Neutrophil (primary cell): ENCODE data around the gene SYNE3.

Experiments used
- H3K27ac ChIP-seq: fragments of 200-600 bp; sonication (generic); 2 replicates; pipeline ENCODE4 v1.5.1; 2016; ENCODE audit warnings: mild to moderate bottlenecking, moderate library complexity
- H3K27me3 ChIP-seq: fragments of 200-600 bp; sonication (generic); 2 replicates; pipeline ENCODE4 v1.6.0; 2016; ENCODE audit warnings: mild to moderate bottlenecking
- H3K36me3 ChIP-seq: fragments of 200-600 bp; sonication (generic); 2 replicates; pipeline ENCODE4 v1.5.1; 2017
- H3K4me1 ChIP-seq, 2 experiments: fragments of 200-600 bp in 1 of 2; sonication (generic) in 1 of 2; 1 replicate in 1 of 2; 2 replicates in 1 of 2; pipeline versions ENCODE4 v1.5.1 to v1.6.1; 2013 to 2016; ENCODE audit warnings: low read depth in 1 of 2, low read length in 1 of 2, mild to moderate bottlenecking in 1 of 2, moderate library complexity in 1 of 2; ENCODE audit not compliant: control insufficient read depth in 1 of 2, insufficient read depth in 1 of 2
- H3K4me3 ChIP-seq, 2 experiments: fragments of 200-600 bp in 1 of 2; sonication (generic) in 1 of 2; 1 replicate in 1 of 2; 2 replicates in 1 of 2; pipeline ENCODE4 v1.5.1; 2013 to 2016; ENCODE audit warnings: low read depth in 1 of 2, low read length in 1 of 2, mild to moderate bottlenecking in 1 of 2, moderate library complexity in 1 of 2
- H3K9me3 ChIP-seq: fragments of 200-600 bp; sonication (generic); 2 replicates; pipeline ENCODE4 v1.5.1; 2016
- TF ChIP-seq, protein P1 (sequence below): fragments of 200-600 bp; sonication (generic); IDR thresholded peaks from 2 replicates; pipeline ENCODE4 v1.5.1; 2016; ENCODE audit warnings: antibody characterized with exemption

SYNE3 gene

GRCh38 chr14:95559203-95559602 is 42.8 kb upstream of the SYNE3 start:
- H3K36me3 ChIP-seq = no peaks in the 10 kb centered on the region
- TF ChIP-seq, protein P1, sequence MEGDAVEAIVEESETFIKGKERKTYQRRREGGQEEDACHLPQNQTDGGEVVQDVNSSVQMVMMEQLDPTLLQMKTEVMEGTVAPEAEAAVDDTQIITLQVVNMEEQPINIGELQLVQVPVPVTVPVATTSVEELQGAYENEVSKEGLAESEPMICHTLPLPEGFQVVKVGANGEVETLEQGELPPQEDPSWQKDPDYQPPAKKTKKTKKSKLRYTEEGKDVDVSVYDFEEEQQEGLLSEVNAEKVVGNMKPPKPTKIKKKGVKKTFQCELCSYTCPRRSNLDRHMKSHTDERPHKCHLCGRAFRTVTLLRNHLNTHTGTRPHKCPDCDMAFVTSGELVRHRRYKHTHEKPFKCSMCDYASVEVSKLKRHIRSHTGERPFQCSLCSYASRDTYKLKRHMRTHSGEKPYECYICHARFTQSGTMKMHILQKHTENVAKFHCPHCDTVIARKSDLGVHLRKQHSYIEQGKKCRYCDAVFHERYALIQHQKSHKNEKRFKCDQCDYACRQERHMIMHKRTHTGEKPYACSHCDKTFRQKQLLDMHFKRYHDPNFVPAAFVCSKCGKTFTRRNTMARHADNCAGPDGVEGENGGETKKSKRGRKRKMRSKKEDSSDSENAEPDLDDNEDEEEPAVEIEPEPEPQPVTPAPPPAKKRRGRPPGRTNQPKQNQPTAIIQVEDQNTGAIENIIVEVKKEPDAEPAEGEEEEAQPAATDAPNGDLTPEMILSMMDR = no peak
- no peak overlapping the region for H3K27ac ChIP-seq
- H3K4me1 ChIP-seq = no peaks in the 10 kb centered on the region
- no peak overlapping the region for H3K4me3 ChIP-seq
- H3K9me3 ChIP-seq = no peaks in the 10 kb centered on the region
- H3K27me3 ChIP-seq = peaks cover 15% of the 10 kb centered on the region

DNA sequence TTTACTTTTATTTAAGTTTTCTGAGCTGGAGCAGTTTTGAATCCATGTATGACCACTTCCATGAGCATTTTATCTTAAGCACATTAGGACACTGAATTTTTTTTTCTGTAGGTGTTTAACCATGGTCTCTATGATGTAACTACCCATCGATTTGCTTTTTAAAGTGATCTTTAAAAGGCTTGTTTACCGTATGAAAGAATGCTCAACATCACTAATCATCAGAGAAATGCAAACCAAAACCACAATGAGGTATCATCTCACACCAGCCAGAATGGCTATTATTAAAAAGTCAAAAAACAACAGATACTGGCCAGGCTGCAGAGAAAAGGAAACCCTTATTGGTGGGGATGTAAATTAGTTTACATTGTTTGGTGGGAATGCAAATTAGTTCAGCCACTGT is 41.4 kb upstream of the SYNE3 start:
- no peak overlapping the region for H3K27ac ChIP-seq
- no peaks in the 10 kb centered on the region for H3K9me3 ChIP-seq
- TF ChIP-seq, protein P1 = no peak
- H3K27me3 ChIP-seq = peaks cover 15% of the 10 kb centered on the region
- no peak overlapping the region for H3K4me3 ChIP-seq
- no peaks in the 10 kb centered on the region for H3K36me3 ChIP-seq
- no peaks in the 10 kb centered on the region for H3K4me1 ChIP-seq

GRCh38 chr14:95557291-95557690 is 40.8 kb upstream of the SYNE3 start:
- no peaks in the 10 kb centered on the region for H3K36me3 ChIP-seq
- no peak overlapping the region for H3K4me3 ChIP-seq
- H3K27me3 ChIP-seq = peaks cover 15% of the 10 kb centered on the region
- H3K9me3 ChIP-seq = no peaks in the 10 kb centered on the region
- no peaks in the 10 kb centered on the region for H3K4me1 ChIP-seq
- no peak overlapping the region for H3K27ac ChIP-seq
- TF ChIP-seq, protein P1 = no peak

DNA sequence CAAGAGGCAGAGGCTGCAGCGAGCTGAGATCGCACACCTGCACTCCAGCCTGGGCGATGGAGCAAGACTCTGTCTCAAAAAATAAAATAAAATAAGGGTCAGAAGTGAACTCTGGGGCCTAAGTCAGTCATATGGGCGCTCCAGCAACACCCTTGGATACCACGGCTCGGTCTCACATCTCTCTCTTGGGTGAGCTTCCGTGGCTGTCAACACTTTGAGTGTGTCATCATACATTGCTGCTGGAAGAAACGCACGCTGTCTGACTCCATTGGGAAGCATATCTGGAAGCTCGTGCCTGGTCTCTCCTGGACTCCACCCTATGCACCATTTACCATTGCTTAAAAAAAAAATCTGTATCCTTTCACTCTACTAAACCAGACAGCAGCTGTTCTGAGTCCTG is 38.6 kb upstream of the SYNE3 start:
- Histone ChIP-seq H3K27me3 (no peaks in the 10 kb centered on the region), H3K36me3 (no peaks in the 10 kb centered on the region), H3K4me3 (no peak overlapping the region), H3K9me3 (no peaks in the 10 kb centered on the region), H3K27ac (no peak overlapping the region), H3K4me1 (no peaks in the 10 kb centered on the region)
- TF ChIP-seq, protein P1 = no peak

GRCh38 chr14:95553141-95553540 is 36.7 kb upstream of the SYNE3 start:
- Histone ChIP-seq H3K9me3 (no peaks in the 10 kb centered on the region), H3K36me3 (no peaks in the 10 kb centered on the region), H3K4me3 (no peak overlapping the region), H3K27me3 (no peaks in the 10 kb centered on the region), H3K27ac (no peak overlapping the region), H3K4me1 (no peaks in the 10 kb centered on the region)
- TF ChIP-seq, protein P1 = no peak

DNA sequence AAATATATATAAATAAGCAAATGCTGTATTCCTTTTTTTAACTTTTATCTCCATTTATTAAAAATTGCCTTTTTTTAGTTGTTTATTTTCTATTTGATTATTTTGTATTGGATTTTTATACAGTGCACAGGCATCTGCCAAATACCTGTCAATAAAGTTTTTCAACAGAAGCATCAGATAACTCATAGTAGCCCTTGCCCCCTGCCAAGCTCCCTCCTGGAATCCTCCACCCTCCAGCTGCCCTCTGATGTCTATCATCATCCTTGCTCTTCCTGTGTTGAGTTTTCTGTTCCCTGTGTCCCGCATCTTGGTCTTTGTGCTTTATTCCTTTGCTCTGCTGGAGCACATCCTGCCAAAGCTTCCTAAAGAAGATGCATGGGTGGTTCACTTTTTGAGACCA is 35.0 kb upstream of the SYNE3 start:
- Histone ChIP-seq H3K4me3 (no peak overlapping the region), H3K27me3 (no peaks in the 10 kb centered on the region), H3K36me3 (no peaks in the 10 kb centered on the region), H3K4me1 (no peaks in the 10 kb centered on the region), H3K27ac (no peak overlapping the region), H3K9me3 (no peaks in the 10 kb centered on the region)
- TF ChIP-seq, protein P1 = no peak
